Measurements from ENCODE around the gene ZNF528. TPM values are rescaled to one million over a fixed set of nuclear protein-coding genes. Genes with fewer than 3 reads are reported as not detected.
A peak's percentile ranks its signal among the peaks of the same experiment; 100 is the strongest.

The ZNF528 gene
- total RNA-seq: 5.7 and 7.9 TPM in 2 replicates

DNA sequence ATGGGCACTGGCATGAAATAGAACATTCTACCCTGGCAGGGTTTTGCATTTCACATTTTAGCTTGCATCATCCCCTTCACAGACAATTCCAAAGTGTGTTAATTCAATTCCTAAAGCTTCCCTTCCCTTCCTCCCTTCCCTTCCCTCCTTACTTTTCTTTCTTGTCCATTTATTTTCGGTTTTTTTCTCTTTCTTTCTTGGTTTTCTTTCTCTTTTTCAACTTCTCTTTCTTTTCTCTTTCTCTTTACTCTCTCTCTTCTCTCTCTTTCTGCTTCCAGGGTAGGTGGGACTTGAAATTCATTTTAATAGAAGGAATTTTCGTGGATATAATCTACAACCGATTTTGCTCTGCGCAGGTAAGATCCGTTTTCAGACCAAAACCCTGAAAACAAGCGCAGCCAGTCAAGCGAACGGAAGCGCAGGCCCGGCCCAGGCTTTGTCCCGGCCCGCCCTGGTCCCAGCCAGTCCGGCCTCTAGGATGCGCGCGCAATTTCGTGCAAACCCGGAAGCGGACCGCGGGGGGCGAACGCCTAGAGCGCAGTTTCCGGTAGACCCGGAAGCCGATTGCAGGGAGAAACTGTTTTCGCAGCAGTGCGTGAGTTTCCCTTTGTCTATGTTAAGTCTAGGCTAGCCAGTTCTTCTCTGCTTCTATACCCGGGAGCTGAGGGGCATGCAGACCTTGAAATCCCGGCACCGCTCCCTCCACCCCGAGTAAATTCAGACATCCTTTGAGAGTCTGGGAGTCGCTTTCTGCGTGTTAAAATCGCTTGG is at the start of gene ZNF528:
ZNF528 (plus strand) TSS at position 540 of the 771 bp plus-strand sequence. CDS start 4,165 bp downstream, outside the sequence.
- H3K4me1 Mint-ChIP-seq: peaks cover 16% of the 10 kb centered on the region
- H3K36me3 Mint-ChIP-seq (ENCODE audit: low read depth): peaks cover 56% of the 10 kb centered on the region
- DNase-seq: peak; percentile 97
- intact Hi-C loops (cut with micrococcal nuclease): loop anchor here (1.0 kb wide), 2 partner anchors 27 to 241 kb away; partner anchors contain the start of gene ZNF83
- peaks cover 46% of the 10 kb centered on the region for H3K9me3 Mint-ChIP-seq
- H3K27me3 Mint-ChIP-seq: no peaks in the 10 kb centered on the region
- H3K4me3 Mint-ChIP-seq: peak within 1 kb of the TSS; percentile 92
- peak within 1 kb of the TSS; percentile 85 for H3K27ac Mint-ChIP-seq

DNA sequence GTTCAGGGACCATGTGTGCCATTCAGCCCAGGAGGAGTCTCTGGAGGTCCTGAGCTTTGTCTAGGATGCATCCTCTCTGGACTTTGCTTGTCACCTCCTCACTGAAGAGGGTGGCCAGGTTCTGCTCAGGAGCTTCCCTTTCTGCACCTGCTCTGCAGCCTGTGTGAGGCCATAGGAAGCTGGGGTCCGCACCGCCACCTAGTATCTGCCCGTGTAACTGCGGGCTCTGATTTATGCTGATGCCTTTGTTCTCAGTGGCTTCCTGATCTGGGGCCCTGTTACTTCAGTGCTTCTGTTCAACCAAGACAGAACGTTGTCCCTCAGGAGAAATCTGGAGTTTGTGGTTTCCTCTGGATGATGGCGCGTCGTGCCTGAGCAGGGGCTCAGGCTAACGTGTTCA is 46.1 kb upstream of the ZNF528 start:
- intact Hi-C loops (cut with micrococcal nuclease): no loop called here
- no peak overlapping the region for H3K27ac Mint-ChIP-seq
- H3K9me3 Mint-ChIP-seq: peaks cover 29% of the 10 kb centered on the region
- no peaks in the 10 kb centered on the region for H3K4me1 Mint-ChIP-seq
- peaks cover 16% of the 10 kb centered on the region for H3K36me3 Mint-ChIP-seq (ENCODE audit: low read depth)
- no peak overlapping the region for H3K4me3 Mint-ChIP-seq
- H3K27me3 Mint-ChIP-seq: no peaks in the 10 kb centered on the region
- no peak for DNase-seq

DNA sequence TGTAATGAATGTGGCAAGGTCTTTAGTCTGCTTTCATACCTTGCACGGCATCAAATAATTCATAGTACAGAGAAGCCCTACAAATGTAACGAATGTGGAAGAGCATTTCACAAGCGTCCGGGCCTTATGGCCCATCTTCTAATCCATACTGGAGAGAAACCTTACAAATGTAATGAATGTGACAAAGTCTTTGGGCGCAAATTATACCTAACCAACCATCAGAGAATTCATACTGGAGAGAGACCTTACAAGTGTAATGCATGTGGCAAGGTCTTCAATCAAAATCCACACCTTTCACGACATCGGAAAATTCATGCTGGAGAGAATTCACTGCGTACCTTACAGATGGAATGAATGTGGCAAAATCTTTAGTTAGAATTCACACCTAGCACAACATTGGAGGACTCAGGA is 31.2 kb upstream of the ZNF528 start:
- peaks cover 24% of the 10 kb centered on the region for H3K9me3 Mint-ChIP-seq
- H3K27me3 Mint-ChIP-seq: no peaks in the 10 kb centered on the region
- no peak overlapping the region for H3K27ac Mint-ChIP-seq
- no peak overlapping the region for H3K4me3 Mint-ChIP-seq
- DNase-seq: no peak
- H3K36me3 Mint-ChIP-seq (ENCODE audit: low read depth): peaks cover 22% of the 10 kb centered on the region
- H3K4me1 Mint-ChIP-seq: peaks cover 2% of the 10 kb centered on the region
- intact Hi-C loops (cut with micrococcal nuclease): no loop called here

DNA sequence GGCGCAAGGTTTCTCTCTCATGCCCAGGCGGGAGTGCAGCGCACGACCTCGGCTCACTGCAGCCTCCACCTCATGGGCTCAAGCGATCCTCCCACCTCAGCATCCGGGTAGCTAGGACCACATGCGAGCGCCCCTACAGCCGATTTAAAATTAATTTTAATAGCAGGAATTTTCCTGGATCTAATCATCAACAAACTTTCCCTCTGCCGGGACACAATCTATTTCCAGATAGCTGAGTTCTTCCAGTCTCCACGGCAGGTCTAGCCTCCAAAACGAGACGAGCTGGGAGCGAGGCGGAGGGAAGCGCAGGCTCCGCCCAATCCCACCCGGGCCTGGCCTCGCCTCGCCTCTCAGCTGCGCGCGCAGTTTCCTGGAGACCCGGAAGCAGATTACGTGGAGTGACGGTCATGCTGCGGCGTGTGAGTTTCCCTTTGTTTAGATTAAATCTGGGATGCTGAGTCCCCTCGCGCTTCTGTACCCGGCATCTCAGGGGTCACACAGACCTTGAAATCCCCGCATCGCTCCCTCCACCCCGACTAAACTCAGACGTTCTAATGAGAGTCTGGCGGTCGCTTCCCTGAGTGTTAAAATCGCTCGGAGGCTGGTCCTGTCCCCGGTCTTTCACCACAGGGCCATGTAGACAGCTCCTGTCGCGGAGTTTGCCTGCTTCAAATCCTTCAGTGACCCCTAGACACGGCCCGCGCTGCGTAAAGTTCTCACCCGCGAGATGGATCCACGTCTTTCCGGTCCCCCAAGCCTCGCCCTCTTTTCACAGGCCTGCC is 27.9 kb upstream of the ZNF528 start, which contains the start of gene ZNF880:
ZNF880 (plus strand) TSS at position 365 of the 782 bp plus-strand sequence; CDS start at position 408, 43 bp downstream.
- Mint-ChIP-seq H3K27ac (peak within 1 kb of the TSS; percentile 94), H3K4me3 (peak within 1 kb of the TSS; percentile 90), H3K36me3 (ENCODE audit: low read depth) (peaks cover 42% of the 10 kb centered on the region), H3K27me3 (no peaks in the 10 kb centered on the region), H3K4me1 (peaks cover 2% of the 10 kb centered on the region), H3K9me3 (peaks cover 28% of the 10 kb centered on the region)
- intact Hi-C loops (cut with micrococcal nuclease): loop anchor here (1.0 kb wide), 1 partner anchor 28 kb away; the partner anchor contains the start of gene ZNF528
- peak; percentile 96 for DNase-seq

DNA sequence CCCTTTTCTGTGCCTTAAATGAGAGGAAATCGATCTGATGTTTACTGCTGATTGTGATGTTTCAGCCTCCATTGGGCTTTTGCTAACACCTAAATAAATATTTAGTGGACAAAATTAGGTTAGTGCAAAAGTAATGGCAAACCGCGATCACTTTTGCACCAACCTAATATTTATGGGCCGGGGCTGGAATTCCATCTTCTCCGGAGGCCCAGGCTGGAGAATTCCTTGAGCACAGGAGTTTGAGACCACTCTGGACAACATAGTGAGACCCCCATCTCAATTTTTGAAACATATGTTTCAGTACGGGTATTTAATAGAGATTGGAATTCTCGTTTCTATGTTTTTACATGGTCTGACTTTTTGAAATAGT is 27.3 kb upstream of the ZNF528 start:
- peaks cover 46% of the 10 kb centered on the region for H3K36me3 Mint-ChIP-seq (ENCODE audit: low read depth)

DNA sequence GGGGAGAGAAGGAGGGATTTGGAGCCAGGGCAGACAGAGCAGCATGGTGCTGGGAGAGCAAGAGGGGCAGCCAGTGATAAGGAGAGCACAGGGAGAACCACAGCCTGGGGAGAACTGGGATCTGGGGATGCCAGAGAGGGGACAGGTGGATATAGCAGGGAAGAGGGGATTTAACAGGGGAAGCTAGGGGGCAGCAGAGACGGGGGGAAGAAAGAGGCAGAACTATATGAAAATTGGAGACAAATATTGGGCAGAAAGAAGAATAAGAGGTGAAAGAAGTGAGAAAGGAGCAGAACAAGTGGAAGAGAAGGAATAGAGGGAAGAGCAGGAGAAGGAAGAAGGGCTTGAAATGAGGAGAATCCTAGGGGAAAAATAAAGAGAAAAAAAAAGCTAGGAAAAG is 6.5 kb upstream of the ZNF528 start:
- H3K4me3 Mint-ChIP-seq: no peak overlapping the region
- H3K4me1 Mint-ChIP-seq: no peaks in the 10 kb centered on the region
- no peaks in the 10 kb centered on the region for H3K27me3 Mint-ChIP-seq
- H3K9me3 Mint-ChIP-seq: peaks cover 37% of the 10 kb centered on the region
- H3K27ac Mint-ChIP-seq: no peak overlapping the region
- DNase-seq: no peak
- peaks cover 19% of the 10 kb centered on the region for H3K36me3 Mint-ChIP-seq (ENCODE audit: low read depth)
- intact Hi-C loops (cut with micrococcal nuclease): no loop called here

More for the DNA sequence above, 27.3 kb upstream of the ZNF528 start:
- H3K27me3 Mint-ChIP-seq: no peaks in the 10 kb centered on the region
- H3K4me1 Mint-ChIP-seq: peaks cover 2% of the 10 kb centered on the region
- H3K9me3 Mint-ChIP-seq: peaks cover 27% of the 10 kb centered on the region
- intact Hi-C loops (cut with micrococcal nuclease): loop anchor here (1.0 kb wide), 1 partner anchor 27 kb away; the partner anchor contains the start of gene ZNF528
- peak overlapping the region; percentile 94 for H3K27ac Mint-ChIP-seq
- no peak for DNase-seq
- peak overlapping the region; percentile 90 for H3K4me3 Mint-ChIP-seq

DNA sequence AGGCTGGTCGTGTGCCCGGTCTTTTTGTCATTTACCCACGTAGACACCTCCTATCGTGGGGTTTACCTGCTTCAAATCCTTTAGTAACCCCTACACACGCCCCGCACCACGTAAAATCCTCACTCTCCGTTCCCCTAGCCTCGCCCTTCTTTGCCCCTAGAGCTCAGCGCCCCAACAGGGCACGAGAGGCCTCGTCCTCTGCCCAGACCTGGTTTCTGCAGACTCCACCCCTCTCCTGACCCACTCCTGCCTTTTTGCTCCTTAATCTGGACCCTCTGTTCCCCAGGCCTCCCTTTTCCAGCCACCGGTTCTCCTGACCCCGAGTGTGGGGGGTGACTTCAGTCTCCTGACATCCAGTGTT is 412 bp downstream of the ZNF528 start:
- Mint-ChIP-seq H3K36me3 (ENCODE audit: low read depth) (peaks cover 56% of the 10 kb centered on the region), H3K27me3 (no peaks in the 10 kb centered on the region), H3K9me3 (peaks cover 46% of the 10 kb centered on the region), H3K4me1 (peaks cover 16% of the 10 kb centered on the region), H3K27ac (peak overlapping the region; percentile 85), H3K4me3 (peak overlapping the region; percentile 92)
- intact Hi-C loops (cut with micrococcal nuclease): no loop called here
- DNase-seq: no peak

DNA sequence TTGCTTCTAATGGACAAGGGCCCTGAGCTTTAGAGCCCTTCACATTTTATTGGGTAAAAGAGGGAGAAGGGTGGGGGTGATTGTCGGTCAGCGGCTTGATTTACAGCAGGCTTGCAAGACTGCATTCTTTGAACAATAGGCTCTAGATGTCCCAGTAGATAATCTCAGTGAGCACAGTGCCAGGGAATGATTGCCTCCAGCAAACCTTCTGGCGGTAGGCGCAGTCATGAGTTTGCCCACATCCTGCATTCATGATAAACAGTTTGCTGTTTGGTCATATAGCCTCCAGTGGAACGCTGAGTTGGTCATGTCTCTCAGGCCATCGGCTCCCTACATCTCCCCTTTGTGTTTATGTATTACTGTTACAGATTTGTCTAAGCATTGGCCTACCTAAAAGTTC is 12.6 kb downstream of the ZNF528 start:
- H3K27ac Mint-ChIP-seq: no peak overlapping the region
- H3K4me3 Mint-ChIP-seq: no peak overlapping the region
- H3K4me1 Mint-ChIP-seq: no peaks in the 10 kb centered on the region
- DNase-seq: no peak
- peaks cover 56% of the 10 kb centered on the region for H3K36me3 Mint-ChIP-seq (ENCODE audit: low read depth)
- peaks cover 13% of the 10 kb centered on the region for H3K9me3 Mint-ChIP-seq
- no peaks in the 10 kb centered on the region for H3K27me3 Mint-ChIP-seq
- intact Hi-C loops (cut with micrococcal nuclease): no loop called here

DNA sequence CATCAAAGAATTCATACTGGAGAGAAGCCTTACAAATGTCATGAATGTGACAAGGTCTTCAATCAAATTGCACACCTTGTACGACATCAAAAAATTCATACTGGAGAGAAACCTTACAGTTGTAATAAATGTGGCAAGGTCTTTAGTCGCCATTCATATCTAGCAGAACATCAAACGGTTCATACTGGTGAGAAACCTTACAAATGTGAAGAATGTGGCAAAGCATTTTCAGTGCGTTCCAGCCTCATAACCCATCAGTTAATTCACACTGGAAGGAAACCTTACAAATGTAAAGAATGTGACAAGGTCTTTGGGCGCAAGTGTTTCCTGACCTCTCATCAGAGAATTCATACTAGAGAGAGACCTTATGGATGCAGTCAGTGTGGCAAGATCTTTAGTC is 18.1 kb downstream of the ZNF528 start:
- Mint-ChIP-seq H3K27me3 (no peaks in the 10 kb centered on the region), H3K4me3 (no peak overlapping the region)

DNA sequence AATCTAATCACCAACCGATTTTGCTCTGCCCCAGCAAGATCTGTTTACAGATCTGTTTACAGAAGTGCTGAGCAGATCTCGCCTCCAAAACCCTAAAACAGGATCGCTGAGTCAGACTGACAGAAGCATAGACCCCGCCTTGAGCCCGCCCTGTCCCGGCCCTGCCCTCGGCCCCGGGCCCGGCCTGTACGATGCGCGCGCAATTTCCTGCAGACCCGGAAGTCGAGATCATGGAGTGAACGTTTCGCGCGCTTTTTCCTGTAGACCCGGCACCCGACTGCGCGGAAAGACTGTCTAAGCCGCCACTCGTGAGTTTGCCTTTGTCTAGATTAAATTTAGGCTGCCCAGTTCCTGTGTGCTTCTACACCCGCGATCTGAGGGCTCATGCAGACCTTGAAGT is 31.3 kb downstream of the ZNF528 start, which contains the start of gene ZNF534:
ZNF534 (plus strand) TSS at position 212 of the 400 bp plus-strand sequence. CDS start 2,327 bp downstream, outside the sequence.
- H3K36me3 Mint-ChIP-seq (ENCODE audit: low read depth): no peaks in the 10 kb centered on the region
- intact Hi-C loops (cut with micrococcal nuclease): no loop called here
- H3K27me3 Mint-ChIP-seq: no peaks in the 10 kb centered on the region
- no peak within 1 kb of the TSS for H3K27ac Mint-ChIP-seq
- no peak within 1 kb of the TSS for H3K4me3 Mint-ChIP-seq
- DNase-seq: no peak
- no peaks in the 10 kb centered on the region for H3K4me1 Mint-ChIP-seq
- H3K9me3 Mint-ChIP-seq: peaks cover 20% of the 10 kb centered on the region

More for the DNA sequence above, 18.1 kb downstream of the ZNF528 start:
- Mint-ChIP-seq H3K4me1 (no peaks in the 10 kb centered on the region), H3K9me3 (peaks cover 37% of the 10 kb centered on the region), H3K27ac (no peak overlapping the region), H3K36me3 (ENCODE audit: low read depth) (peaks cover 11% of the 10 kb centered on the region)
- intact Hi-C loops (cut with micrococcal nuclease): no loop called here
- DNase-seq: no peak

DNA sequence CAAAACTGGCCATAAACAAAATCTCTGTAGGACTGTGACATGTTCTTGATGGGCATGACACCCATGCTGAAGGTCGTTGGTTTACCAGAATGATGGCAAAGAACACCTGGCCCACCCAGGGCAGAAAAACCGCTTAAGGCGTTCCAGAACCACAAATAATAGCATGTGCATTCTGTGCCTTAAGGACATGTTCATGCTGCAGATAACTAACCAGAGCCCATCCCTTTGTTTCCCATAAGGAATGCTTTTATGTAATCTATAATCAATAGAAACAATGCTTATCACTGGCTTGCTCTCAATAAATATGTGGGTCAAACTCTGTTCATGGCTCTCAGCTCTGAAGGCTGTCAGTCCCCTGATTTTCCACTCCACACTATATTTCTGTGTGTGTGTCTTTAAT is 44.5 kb downstream of the ZNF528 start:
- no peaks in the 10 kb centered on the region for H3K27me3 Mint-ChIP-seq
- H3K4me3 Mint-ChIP-seq: no peak overlapping the region
- H3K36me3 Mint-ChIP-seq (ENCODE audit: low read depth): peaks cover 4% of the 10 kb centered on the region
- intact Hi-C loops (cut with micrococcal nuclease): no loop called here
- DNase-seq: no peak
- peaks cover 33% of the 10 kb centered on the region for H3K9me3 Mint-ChIP-seq
- H3K27ac Mint-ChIP-seq: no peak overlapping the region
- H3K4me1 Mint-ChIP-seq: no peaks in the 10 kb centered on the region

DNA sequence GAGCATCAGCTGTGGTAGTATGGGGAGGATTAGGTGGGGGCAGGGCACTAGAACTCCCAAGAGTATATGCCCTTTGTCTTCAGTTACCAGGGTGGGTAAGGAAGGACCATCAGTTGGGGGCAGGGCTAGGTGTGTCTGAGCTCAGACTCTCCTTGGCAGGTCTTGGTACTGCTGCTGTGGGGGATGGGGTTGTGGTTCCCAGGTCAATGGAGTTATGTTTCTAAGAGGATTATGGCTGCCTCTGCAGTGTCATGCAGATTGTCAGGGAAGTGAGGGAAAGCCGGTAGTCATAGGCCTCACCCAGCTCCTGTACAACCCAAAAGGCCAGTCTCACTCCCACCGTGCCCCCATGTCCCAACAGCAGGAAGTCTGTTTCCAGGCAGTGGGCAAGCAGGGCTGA is 46.9 kb downstream of the ZNF528 start:
- DNase-seq: no peak
- Mint-ChIP-seq H3K36me3 (ENCODE audit: low read depth) (peaks cover 4% of the 10 kb centered on the region), H3K27me3 (no peaks in the 10 kb centered on the region), H3K9me3 (peaks cover 31% of the 10 kb centered on the region), H3K4me1 (no peaks in the 10 kb centered on the region), H3K27ac (no peak overlapping the region), H3K4me3 (no peak overlapping the region)
- intact Hi-C loops (cut with micrococcal nuclease): no loop called here

DNA sequence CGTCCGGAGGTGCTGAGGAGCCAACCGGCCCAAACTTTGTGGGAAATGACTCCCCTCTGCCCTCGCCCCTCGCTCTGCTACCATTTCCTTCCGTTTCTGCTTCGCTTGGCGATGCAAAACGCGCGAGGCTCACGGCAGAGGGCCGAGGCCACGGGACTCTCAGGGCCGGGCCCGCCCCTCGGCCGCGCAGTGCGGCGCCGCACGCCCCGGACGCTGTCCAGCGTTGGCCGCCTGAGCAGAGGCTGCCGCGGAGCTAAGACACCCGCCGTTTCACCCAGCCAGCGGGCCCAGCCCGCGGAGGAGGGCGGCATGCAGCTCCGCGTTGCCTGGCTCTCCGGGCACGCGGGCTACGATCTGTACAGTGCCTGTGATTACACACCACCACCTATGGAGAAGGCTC is 53.6 kb downstream of the ZNF528 start:
- H3K4me1 Mint-ChIP-seq: peaks cover 1% of the 10 kb centered on the region
- H3K27ac Mint-ChIP-seq: no peak overlapping the region
- no peaks in the 10 kb centered on the region for H3K27me3 Mint-ChIP-seq
- peaks cover 10% of the 10 kb centered on the region for H3K36me3 Mint-ChIP-seq (ENCODE audit: low read depth)
- DNase-seq: no peak
- H3K9me3 Mint-ChIP-seq: peaks cover 36% of the 10 kb centered on the region
- intact Hi-C loops (cut with micrococcal nuclease): no loop called here
- H3K4me3 Mint-ChIP-seq: no peak overlapping the region
